HG02678 (cell line): Measurements from ENCODE around the gene BPI.
"Not testable (repeated sequence)": the region's sequence is repeated elsewhere in the genome, so short reads cannot be mapped to it uniquely, and the experiment has no call there.

Experiments
- ATAC-seq: cut with Tn5 transposase; IDR thresholded peaks from one replicate; pipeline ENCODE4 v1.9.1; 2021; ENCODE audit warnings: mild to moderate bottlenecking, moderate library complexity; ENCODE audit not compliant: unreplicated experiment

Gene BPI

DNA sequence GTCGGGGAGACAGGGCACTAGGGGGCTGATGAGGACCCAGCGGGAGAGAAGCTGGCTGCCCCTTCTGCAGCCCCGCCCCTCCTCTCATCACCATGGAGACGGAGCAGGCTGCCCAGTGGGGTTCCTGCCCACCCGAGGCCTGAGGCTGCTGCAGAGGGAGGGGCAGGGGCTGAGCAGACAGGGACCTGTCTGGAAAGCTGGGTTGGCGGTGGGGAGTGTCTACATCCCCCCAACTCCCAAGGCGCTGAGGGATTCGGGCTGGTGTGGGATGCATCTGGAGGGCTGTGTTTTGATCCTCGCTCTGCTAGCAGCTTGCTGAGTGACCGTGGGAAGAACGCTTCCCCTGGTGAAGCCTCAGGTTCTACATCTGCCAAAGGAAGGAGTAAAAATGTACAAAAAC, 1.2 kb upstream of the BPI start:
- no peak for ATAC-seq

DNA sequence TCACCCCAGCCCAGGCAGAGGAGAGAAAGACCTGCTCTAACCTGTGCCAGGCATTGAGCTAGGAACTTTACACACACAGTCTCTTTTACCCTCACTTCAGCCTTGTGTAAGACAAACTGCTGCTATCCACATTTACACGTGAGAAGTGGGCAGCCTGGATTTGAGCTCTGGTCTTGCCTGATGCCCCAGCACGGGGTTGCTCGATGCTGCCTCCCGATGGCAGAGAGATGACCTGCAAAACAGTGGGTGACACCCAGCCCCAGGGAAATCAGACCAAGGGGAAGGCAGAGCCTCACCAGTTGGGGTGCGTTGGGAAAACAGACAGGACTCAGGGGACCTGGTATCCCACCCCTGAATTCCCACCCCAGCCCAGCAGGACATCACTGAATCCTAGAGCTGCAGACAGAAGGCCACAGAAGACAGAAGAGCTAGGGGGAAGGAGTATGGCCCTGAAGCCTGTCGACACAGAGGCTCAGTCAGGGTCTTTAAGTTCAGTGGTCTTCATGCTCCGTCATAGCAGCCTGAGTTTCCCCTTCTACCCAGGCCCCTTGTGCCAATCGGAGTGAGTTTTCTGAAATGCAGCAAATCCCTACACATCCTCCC, 990 bp downstream of the BPI start:
- ATAC-seq: no peak

GRCh38 chr20:38305541-38305940, 1.6 kb downstream of the BPI start:
- no peak for ATAC-seq

GRCh38 chr20:38306379-38306778, 2.4 kb downstream of the BPI start:
- ATAC-seq: no peak

- no peak for ATAC-seq
Measured at GRCh38 chr20:38307371-38308046, 3.6 kb downstream of the BPI start.

- no peak for ATAC-seq
Measured at GRCh38 chr20:38308047-38308438, 4.1 kb downstream of the BPI start.

GRCh38 chr20:38308447-38308846, 4.5 kb downstream of the BPI start:
- no peak for ATAC-seq

DNA sequence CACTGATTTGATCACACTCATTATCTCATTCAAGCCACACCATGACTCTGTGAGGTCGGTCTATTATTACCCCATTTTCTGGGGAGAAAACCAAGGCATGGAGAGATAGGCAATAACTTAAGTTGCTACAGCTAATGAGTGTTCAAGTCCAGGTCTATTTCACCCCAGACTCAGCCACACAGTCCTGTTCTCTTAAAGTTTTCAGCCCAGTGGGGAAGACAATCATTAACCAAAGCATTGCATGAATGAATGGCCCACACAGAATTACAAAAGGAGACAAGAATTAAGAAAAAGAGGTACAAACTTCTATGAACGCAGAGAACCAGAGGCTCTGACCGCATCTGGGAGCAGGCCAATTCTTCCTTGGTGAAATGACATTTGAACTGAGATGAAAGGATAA, 7.1 kb downstream of the BPI start:
- no peak for ATAC-seq

DNA sequence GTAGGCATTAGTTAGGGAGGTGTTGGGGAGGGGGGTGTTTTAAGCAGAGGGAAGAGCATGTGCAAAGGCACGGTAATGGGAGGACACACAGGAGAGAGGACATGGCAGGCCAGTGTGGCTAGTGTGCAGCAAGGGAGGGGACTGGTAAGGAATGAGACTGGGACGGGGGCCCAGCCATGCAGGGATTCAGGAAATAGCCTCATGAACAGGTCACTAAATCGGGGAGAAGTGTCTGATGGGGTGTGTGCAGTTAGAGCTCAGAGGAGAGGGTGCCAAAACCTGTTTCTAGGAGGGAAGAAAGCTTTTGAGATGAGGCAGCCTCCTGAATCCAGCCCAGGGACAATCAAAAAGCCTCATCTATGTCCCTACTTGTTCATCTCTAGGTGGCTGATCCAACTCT, 7.5 kb downstream of the BPI start:
- ATAC-seq: no peak

DNA sequence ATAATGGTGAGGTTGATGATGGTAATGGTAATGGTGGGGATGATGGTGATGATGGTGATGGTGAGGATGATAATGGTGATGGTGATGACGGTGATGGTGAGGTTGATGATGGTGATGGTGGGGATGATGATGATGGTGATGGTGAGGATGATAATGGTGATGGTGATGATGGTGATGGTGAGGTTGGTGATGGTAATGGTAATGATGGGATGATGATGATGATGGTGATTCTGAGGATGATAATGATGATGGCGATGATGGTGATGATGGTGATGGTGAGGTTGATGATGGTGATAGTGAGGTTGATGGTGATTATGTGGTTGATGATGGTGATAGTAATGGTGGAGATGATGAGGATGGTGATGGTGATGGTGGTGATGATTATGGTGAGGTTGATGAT, 9.7 kb downstream of the BPI start:
- ATAC-seq: no peak

GRCh38 chr20:38314350-38314749, 10.4 kb downstream of the BPI start:
- ATAC-seq: not testable (repeated sequence)

DNA sequence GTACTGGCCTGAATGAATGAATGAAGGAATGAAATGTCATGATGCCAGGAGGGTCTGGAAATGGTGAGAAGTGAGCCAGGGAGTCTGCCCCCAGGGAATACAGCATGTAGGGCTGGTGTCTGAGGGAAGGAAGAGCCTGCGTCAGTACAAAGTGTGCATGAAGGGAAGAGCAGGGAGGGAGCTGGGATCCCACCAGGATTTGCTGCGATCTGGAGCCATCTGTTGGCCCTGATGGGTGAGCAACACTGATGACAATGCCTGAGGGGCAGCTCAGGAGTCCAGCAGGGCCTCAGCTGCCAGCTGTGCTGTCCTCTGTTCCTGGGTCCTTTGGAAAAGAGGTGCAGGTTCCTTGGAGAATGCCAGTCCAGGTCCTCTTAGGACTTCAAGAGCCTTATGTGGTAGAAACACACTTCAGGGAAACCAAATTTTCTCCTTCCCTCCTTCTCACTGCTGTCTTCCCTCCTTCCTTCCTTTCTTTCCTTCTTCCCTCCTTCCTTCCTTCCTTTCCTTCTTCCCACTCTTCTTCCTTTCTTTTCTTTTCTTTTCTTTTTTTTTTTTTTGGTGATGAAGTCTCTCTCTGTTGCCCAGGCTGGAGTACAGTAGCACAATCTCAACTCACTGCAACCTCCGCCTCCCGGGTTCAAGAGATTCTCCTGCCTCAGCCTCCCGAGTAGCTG, 11.5 kb downstream of the BPI start:
- no peak for ATAC-seq

GRCh38 chr20:38316341-38316740, 12.4 kb downstream of the BPI start:
- no peak for ATAC-seq

- ATAC-seq: no peak
Measured at GRCh38 chr20:38317422-38317821, 13.5 kb downstream of the BPI start.

DNA sequence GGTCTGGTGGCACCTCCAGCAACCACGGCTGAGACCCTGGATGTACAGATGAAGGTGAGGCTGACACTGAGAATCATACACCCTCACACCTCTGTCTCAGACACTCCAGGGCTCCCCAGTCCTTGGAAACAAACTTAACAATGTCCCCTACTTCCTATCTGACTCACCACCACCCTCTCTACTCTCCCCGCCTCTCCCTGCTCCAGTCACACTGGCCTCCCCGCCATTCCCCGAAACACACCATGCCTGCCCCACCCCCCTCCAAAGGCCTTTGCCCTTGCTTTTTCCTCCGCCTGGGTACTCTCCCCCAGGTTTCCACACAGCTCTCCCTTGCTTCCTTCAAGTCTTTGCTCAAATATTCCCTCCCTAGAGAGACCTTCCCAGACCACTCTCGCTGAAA, 16.3 kb downstream of the BPI start:
- no peak for ATAC-seq

DNA sequence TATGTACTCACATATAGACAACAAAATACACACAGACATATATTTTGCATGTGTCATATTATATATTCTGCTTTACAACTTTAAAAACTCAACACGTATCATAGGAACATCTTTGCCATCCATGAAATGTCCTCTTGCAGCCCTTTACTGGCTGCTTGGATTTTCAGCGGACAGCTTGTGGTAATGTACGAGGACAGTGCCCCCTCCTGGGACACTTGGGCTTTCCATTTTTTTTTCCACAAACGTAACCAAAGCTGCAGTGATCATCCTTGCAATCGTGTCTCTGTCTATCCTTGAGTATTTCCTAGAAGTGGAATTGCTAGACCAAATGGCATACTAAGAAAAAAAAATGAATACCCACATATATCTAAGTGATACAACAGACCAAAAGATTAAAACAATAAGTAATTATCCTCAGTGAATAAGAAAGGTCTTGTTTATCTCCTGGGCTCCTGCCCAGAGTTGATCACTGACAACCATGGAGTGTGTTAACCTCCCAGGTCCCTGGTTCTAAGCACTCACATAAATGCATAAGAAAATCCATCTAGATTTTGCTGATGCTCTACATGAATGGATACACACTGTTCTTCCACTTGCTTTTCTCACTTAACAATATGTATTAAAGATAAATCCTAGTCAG, 18.1 kb downstream of the BPI start:
- ATAC-seq: no peak

DNA sequence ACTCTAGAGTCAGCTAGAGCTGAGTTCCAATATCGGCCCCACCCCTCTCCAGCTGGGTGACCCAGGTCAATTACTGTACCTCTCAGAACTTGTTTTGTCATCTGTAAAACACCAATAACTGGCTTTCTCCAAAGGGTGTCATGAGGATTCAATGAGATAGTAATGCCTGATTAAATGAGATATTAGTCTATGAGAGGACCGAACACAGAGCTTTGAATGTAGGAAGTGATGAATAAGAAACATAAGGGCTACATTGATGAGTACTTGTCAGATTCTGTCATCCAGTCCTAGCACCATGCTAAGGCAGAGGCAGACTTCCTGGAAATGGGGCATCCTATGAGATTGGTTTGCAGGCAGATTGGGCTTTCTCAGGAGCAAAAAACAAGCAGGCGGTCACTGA, 20.2 kb downstream of the BPI start:
- ATAC-seq: no peak

DNA sequence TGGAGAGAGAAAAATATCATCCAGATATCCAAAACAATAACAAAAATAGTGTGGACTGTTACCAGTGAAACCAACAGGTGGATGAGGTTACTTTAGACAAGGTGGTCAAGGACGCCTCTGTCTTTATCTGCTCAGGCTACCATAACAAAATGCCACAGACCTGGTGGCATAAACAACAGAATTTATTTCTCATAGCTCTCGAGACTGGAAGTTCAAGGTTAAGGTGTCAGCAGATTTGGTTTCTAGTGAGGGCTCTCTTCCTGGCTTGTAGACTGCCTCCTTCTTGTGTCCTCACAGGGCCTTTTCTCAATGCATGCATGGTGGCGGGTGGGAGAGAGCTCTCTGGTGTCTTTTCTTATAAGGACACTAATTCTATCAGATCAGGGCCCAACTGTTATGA, 21.2 kb downstream of the BPI start:
- no peak for ATAC-seq

GRCh38 chr20:38325905-38326304, 21.9 kb downstream of the BPI start:
- no peak for ATAC-seq

- ATAC-seq: no peak
Measured at GRCh38 chr20:38326309-38326708, 22.4 kb downstream of the BPI start.

DNA sequence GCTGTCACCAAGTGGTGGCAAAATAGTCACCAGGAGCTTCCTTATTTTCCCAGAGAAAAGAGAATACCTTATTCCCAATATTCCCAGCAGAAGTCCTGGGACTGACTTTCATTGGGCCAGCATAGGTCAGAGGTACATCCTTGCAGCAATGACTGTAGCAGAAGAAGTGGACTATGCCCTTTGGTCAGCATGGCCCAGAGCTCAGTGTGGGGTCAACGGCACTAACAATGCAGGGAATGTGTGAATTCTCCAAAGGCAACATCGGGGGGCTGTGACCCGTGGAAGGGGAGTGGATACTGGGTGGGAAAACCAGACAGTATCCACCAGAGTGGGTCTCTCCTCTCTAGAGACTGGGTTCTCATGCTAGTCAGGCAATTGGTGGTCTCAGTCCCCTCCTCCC, 26.7 kb downstream of the BPI start:
- no peak for ATAC-seq

- no peak for ATAC-seq
Measured at GRCh38 chr20:38331245-38331644, 27.3 kb downstream of the BPI start.
